Left kidney (tissue), 2 donors: ENCODE measurements around the gene MT1F. TPM values are rescaled to one million over a fixed set of nuclear protein-coding genes. Genes with fewer than 3 reads are reported as not detected.
"Not testable (repeated sequence)": the region's sequence is repeated elsewhere in the genome, so short reads cannot be mapped to it uniquely, and the experiment has no call there.

Experiments used
- DNase-seq: peaks from one replicate; pipeline ENCODE4 v3.0.0-alpha.2; 2013
- polyA plus RNA-seq: library from polyadenylated mRNA; unstranded; fragments of 120-200 nt; gene quantifications from one replicate; pipeline ENCODE4 v1.2.1, GENCODE V29; 2013; ENCODE audit not compliant: insufficient read length

Gene MT1F
- polyA plus RNA-seq, 1 donor, result 57.5 TPM

- DNase-seq, result no peak
These were observed 16.6 kb upstream of the MT1F start for GRCh38 chr16:56641166-56641565.

GRCh38 chr16:56643080-56643778 lies 14.5 kb upstream of the MT1F start:
- DNase-seq, result no peak

- DNase-seq, result no peak
These were observed 13.9 kb upstream of the MT1F start for GRCh38 chr16:56643833-56644232.

- no peak for DNase-seq
These were observed 12.4 kb upstream of the MT1F start for GRCh38 chr16:56645311-56645710.

GRCh38 chr16:56645838-56646237 lies 11.9 kb upstream of the MT1F start:
- no peak for DNase-seq

- DNase-seq, result no peak
These were observed 9.9 kb upstream of the MT1F start for GRCh38 chr16:56647641-56648431.

- no peak for DNase-seq
These were observed 8.5 kb upstream of the MT1F start for GRCh38 chr16:56649271-56649670.

GRCh38 chr16:56649820-56650219 lies 7.9 kb upstream of the MT1F start:
- DNase-seq, result no peak

- DNase-seq, result no peak
These were observed 6.2 kb upstream of the MT1F start, which contains the start of gene MT1B for GRCh38 chr16:56651586-56651985. MT1B (plus strand) TSS chr16:56651886; CDS start chr16:56651954, 68 bp downstream.

GRCh38 chr16:56652600-56652999 lies 5.2 kb upstream of the MT1F start:
- no peak for DNase-seq

- no peak for DNase-seq
These were observed 4.5 kb upstream of the MT1F start for GRCh38 chr16:56653218-56653617.

GRCh38 chr16:56658327-56658875 lies 642 bp downstream of the MT1F start:
- DNase-seq, result no peak

GRCh38 chr16:56662357-56663354 lies 4.9 kb downstream of the MT1F start:
- DNase-seq, result no peak

- no peak for DNase-seq
These were observed 6.7 kb downstream of the MT1F start for GRCh38 chr16:56664506-56664905.

- not testable (repeated sequence) for DNase-seq
These were observed 7.8 kb downstream of the MT1F start for GRCh38 chr16:56665286-56666261.

GRCh38 chr16:56667581-56668571 lies 10.1 kb downstream of the MT1F start, which contains the start of gene MT1G:
MT1G (minus strand) TSS chr16:56668065; CDS start chr16:56667993, 72 bp downstream.
- no peak for DNase-seq

- no peak for DNase-seq
These were observed 11.5 kb downstream of the MT1F start, which contains the start of gene MT1H for GRCh38 chr16:56669005-56669839. MT1H (plus strand) TSS chr16:56669814; CDS start chr16:56669885, 71 bp downstream.
